Naive B cell (primary cell): Measurements from ENCODE around the gene FTO. TPM values are rescaled to one million over a fixed set of nuclear protein-coding genes. Genes with fewer than 3 reads are reported as not detected.
A peak's percentile ranks its signal among the peaks of the same experiment; 100 is the strongest.

Experiments used
- ATAC-seq, 2 donors: fragments of 150-1000 bp; cut with Tn5 transposase; 2 replicates each; pipeline ENCODE4 v1.10.0; 2021; ENCODE audit warnings: low read depth in 2 of 2, mild to moderate bottlenecking in 2 of 2, moderate library complexity in 2 of 2
- DNase-seq: peaks from one replicate; pipeline ENCODE4 v3.0.0; 2022
- H3K27ac Mint-ChIP-seq, 6 donors: one replicate each; pipeline ENCODE4 v1.8.0; 2020 to 2022; ENCODE audit warnings: mild to moderate bottlenecking in 6 of 6, mixed read lengths in 6 of 6, moderate library complexity in 5 of 6, inconsistent platforms in 2 of 6
- H3K27me3 Mint-ChIP-seq, 3 donors: one replicate each; pipeline ENCODE4 v1.8.0; 2021 to 2022; ENCODE audit warnings: mixed read lengths in 3 of 3, mild to moderate bottlenecking in 1 of 3
- H3K36me3 Mint-ChIP-seq, 2 donors: one replicate each; pipeline ENCODE4 v1.8.0; 2020 to 2022; ENCODE audit warnings: mixed read lengths in 2 of 2, inconsistent platforms in 1 of 2, mild to moderate bottlenecking in 1 of 2
- H3K4me1 Mint-ChIP-seq, 3 donors: one replicate each; pipeline ENCODE4 v1.8.0; 2020 to 2022; ENCODE audit warnings: mixed read lengths in 3 of 3, inconsistent platforms in 1 of 3, mild to moderate bottlenecking in 1 of 3, moderate library complexity in 1 of 3
- H3K4me3 Mint-ChIP-seq, 8 donors: one replicate each; pipeline ENCODE4 v1.8.0; 2020 to 2022; ENCODE audit warnings: mild to moderate bottlenecking in 8 of 8, mixed read lengths in 8 of 8, moderate library complexity in 8 of 8, inconsistent platforms in 2 of 8
- H3K9me3 Mint-ChIP-seq, 7 donors: one replicate each; pipeline ENCODE4 v1.8.0; 2020 to 2022; ENCODE audit warnings: mixed read lengths in 7 of 7, mild to moderate bottlenecking in 5 of 7, inconsistent platforms in 2 of 7, moderate library complexity in 1 of 7
- polyA plus RNA-seq, 6 donors: library from polyadenylated mRNA; unstranded; fragments of 300-500 nt; fragmentation: Illumina TruSeq; gene quantifications; one replicate each; pipeline ENCODE4 v1.2.3, GENCODE V29; 2021; ENCODE audit warnings: low read depth in 6 of 6

Gene FTO
- polyA plus RNA-seq, 6 donors from 2014 or later: 64.7 to 89.0 (median 79.6) TPM

DNA sequence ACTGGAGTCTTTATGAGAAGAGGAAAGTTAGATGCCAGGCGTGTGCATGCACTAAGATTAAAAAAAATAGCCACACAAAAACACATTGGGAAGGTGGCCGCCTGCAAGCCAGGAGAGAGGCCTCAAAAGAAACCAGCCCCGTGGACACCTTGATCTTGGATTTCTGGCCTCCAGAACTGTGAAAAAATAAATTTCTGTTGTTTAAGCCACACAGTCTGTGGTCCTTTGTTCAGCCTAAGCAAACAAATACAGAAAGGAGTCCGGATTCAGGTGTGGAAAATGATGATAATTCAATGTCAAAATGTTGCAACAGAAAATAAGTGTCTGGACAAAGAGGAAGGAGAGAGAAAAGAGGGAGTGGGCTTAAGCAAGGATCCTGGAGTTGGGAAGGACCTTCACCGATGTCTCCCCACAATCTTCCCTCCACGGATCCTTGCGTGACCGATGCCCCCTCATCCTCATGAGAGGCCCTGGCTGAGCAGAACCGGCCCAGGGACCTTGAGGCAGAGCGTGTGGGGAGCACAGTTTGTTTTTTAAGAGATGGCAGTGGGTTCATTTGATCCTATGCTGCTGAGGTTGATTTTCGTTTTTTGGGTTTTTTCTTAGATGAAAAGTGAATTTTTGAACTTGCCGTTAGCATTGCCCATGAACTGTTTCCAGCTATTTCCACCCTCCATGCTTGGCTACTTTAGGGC lies 449.4 kb downstream of the FTO start:
- Mint-ChIP-seq H3K27me3 (peaks cover 5 to 20% (median 11%) of the 10 kb centered on the region in 3 donors), H3K4me1 (no peaks in the 10 kb centered on the region), H3K27ac (no peak overlapping the region), H3K36me3 (peaks cover 0 to 12% of the 10 kb centered on the region in 2 donors), H3K9me3 (peaks cover 0 to 16% (median 11%) of the 10 kb centered on the region in 7 donors), H3K4me3 (no peak overlapping the region)
- ATAC-seq (no peak), DNase-seq (no peak)

GRCh38 chr16:54156349-54156748 lies 452.4 kb downstream of the FTO start:
- Mint-ChIP-seq H3K36me3 (peaks cover 0 to 12% of the 10 kb centered on the region in 2 donors), H3K4me1 (no peaks in the 10 kb centered on the region), H3K27ac (peak overlapping the region in 1 of 6 donors; percentile 40), H3K27me3 (peaks cover 0 to 8% (median 4%) of the 10 kb centered on the region in 3 donors), H3K4me3 (no peak overlapping the region), H3K9me3 (peaks cover 6 to 23% (median 17%) of the 10 kb centered on the region in 7 donors)
- DNase-seq (no peak), ATAC-seq (no peak)

GRCh38 chr16:54158986-54159385 lies 455.0 kb downstream of the FTO start:
- ATAC-seq: no peak
- Mint-ChIP-seq H3K4me3 (no peak overlapping the region), H3K36me3 (peaks cover 0 to 12% of the 10 kb centered on the region in 2 donors), H3K9me3 (peaks cover 10 to 28% (median 20%) of the 10 kb centered on the region in 7 donors), H3K27me3 (peaks cover 4 to 8% (median 4%) of the 10 kb centered on the region in 3 donors), H3K4me1 (no peaks in the 10 kb centered on the region), H3K27ac (no peak overlapping the region)
- no peak for DNase-seq

DNA sequence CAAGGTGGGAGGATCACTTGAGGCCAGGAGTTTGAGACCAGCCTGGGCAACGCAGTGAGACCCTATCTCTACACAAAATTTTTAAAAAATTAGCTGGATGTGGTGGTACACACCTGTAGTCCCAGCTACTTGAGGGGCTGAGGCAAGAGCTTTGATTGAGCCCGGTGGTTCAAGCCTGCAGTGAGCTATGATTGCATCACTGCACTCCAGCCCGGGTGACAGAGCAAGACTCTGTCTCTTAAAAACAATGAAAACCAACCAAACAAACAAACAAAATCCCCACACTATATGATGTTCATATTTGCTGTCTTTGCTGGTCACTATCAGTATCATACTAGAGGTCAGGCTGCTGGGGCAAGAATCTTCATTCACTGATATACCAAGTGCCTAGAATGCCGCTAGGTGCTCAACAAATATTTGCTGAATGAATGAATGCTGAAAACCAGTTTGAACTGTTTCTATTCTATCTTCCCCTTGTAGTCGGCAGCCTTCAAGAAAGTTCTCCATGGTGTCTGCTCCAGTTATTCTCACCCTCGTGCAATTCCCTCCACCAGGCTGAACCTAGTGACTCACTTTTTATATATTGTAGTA lies 455.6 kb downstream of the FTO start:
- Mint-ChIP-seq H3K27ac (no peak overlapping the region), H3K27me3 (peaks cover 4 to 8% (median 5%) of the 10 kb centered on the region in 3 donors), H3K9me3 (peaks cover 10 to 28% (median 20%) of the 10 kb centered on the region in 7 donors), H3K4me1 (no peaks in the 10 kb centered on the region), H3K4me3 (no peak overlapping the region), H3K36me3 (peaks cover 0 to 12% of the 10 kb centered on the region in 2 donors)
- no peak for ATAC-seq
- DNase-seq: no peak

GRCh38 chr16:54160252-54160860 lies 456.4 kb downstream of the FTO start:
- no peaks in the 10 kb centered on the region for H3K4me1 Mint-ChIP-seq
- no peak overlapping the region for H3K27ac Mint-ChIP-seq
- H3K4me3 Mint-ChIP-seq: no peak overlapping the region
- DNase-seq: no peak
- ATAC-seq: no peak
- H3K36me3 Mint-ChIP-seq: peaks cover 0 to 12% of the 10 kb centered on the region in 2 donors
- peaks cover under 1 to 5% (median 4%) of the 10 kb centered on the region in 3 donors for H3K27me3 Mint-ChIP-seq
- H3K9me3 Mint-ChIP-seq: peaks cover 6 to 28% (median 16%) of the 10 kb centered on the region in 7 donors

GRCh38 chr16:54160939-54161897 lies 457.3 kb downstream of the FTO start:
- Mint-ChIP-seq H3K9me3 (peaks cover 6 to 22% (median 13%) of the 10 kb centered on the region in 7 donors), H3K4me3 (no peak overlapping the region), H3K36me3 (peaks cover 0 to 7% of the 10 kb centered on the region in 2 donors), H3K4me1 (no peaks in the 10 kb centered on the region), H3K27me3 (peaks cover 0 to 5% (median 4%) of the 10 kb centered on the region in 3 donors), H3K27ac (no peak overlapping the region)
- DNase-seq (no peak), ATAC-seq (no peak)

GRCh38 chr16:54163197-54163843 lies 459.4 kb downstream of the FTO start:
- no peaks in the 10 kb centered on the region for H3K36me3 Mint-ChIP-seq
- peaks cover 0 to 11% (median 9%) of the 10 kb centered on the region in 3 donors for H3K27me3 Mint-ChIP-seq
- no peak overlapping the region for H3K27ac Mint-ChIP-seq
- H3K9me3 Mint-ChIP-seq: peaks cover 9 to 14% (median 11%) of the 10 kb centered on the region in 7 donors
- no peaks in the 10 kb centered on the region for H3K4me1 Mint-ChIP-seq
- H3K4me3 Mint-ChIP-seq: no peak overlapping the region
- ATAC-seq: no peak
- no peak for DNase-seq

GRCh38 chr16:54164789-54165173 lies 460.8 kb downstream of the FTO start:
- no peaks in the 10 kb centered on the region for H3K36me3 Mint-ChIP-seq
- H3K27me3 Mint-ChIP-seq: peaks cover 0 to 11% (median 9%) of the 10 kb centered on the region in 3 donors
- no peak for ATAC-seq
- H3K9me3 Mint-ChIP-seq: peaks cover 3 to 8% (median 4%) of the 10 kb centered on the region in 7 donors
- no peak for DNase-seq
- no peak overlapping the region for H3K27ac Mint-ChIP-seq
- no peak overlapping the region for H3K4me3 Mint-ChIP-seq
- H3K4me1 Mint-ChIP-seq: no peaks in the 10 kb centered on the region

DNA sequence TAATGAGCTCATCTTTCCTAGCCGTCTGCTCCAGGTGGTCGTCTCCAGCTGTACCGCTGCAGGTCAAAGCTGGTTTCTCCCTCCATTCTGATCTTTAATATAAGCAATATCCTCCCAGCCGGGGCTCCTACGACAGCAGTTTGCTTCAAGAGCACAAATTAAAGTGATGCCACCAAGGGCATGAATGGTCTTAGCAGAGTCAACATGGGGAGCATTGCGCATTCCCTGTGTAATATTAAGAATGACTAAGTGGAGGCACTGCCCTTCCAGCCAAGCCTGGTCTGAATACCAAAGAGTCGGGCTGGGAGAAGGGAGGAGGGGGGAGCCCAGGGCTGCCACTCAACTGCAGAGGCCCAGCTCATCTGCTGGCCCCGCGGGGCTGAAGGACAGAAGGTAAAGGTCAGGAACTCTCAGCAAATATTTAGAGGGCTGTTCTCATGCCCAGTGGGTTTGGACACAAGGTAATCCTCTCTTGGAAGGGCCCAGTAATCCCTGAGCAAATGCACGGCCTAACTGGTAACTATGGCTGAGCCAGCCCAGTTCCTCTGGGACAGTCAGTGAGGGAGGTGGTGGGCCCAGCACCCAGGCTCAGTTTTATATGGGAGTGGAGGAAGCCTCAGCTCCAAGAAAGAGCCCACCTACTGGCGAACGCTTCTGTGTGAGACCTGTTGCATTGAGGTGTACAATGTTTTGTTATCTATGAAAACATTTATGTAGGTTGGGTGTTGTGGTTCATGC lies 461.4 kb downstream of the FTO start:
- ATAC-seq: no peak

DNA sequence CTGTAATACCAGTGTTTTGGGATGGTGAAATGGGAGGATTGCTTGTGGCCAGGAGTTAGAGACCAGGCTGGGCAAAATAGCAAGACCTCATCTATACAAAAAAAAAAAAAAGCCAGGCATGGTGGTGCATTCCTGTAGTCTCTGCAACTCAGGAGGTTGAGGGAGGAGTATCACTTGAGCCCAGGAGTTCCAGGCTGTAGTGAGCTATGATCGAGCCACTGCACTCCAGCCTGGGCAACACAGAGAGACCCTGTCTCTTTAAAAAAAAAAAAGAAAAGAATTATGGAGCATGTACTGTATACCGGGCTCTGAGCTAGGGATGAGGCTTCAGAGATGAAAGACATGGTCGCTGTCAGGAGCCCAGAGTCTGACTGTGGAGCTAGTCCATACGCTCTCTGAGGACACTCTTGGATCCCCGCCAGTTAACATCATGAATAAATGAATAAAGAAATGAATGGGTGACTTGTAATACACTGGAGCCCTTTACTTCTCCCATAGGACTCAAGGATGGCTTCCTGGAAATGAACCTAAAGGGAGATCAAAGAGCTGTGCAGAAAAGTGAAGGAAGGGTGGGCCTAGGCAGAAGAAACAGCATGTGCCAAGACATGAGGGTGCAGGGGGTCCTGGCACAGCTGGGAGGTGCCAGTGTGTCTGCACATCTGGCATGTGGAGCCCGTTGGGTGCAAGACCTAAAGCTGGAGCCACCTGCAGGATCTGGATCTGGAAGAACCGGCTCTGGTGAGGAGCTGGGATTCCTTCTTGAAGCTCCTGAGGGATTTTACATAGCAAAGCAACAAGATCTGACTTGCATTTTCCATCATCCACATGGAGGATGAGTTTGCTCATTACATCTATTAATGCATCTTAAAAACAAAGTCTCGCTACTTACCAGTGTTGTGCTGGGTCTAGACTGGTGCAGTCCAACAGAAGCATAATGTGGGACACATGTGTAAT lies 462.2 kb downstream of the FTO start:
- peaks cover 3 to 8% (median 4%) of the 10 kb centered on the region in 7 donors for H3K9me3 Mint-ChIP-seq
- peaks cover 0 to 16% (median 9%) of the 10 kb centered on the region in 3 donors for H3K27me3 Mint-ChIP-seq
- no peaks in the 10 kb centered on the region for H3K4me1 Mint-ChIP-seq
- no peak overlapping the region for H3K27ac Mint-ChIP-seq
- no peak for DNase-seq
- H3K36me3 Mint-ChIP-seq: no peaks in the 10 kb centered on the region
- H3K4me3 Mint-ChIP-seq: no peak overlapping the region
- no peak for ATAC-seq

More for the DNA sequence above, 461.4 kb downstream of the FTO start:
- no peak for DNase-seq
- peaks cover 3 to 8% (median 4%) of the 10 kb centered on the region in 7 donors for H3K9me3 Mint-ChIP-seq
- no peak overlapping the region for H3K4me3 Mint-ChIP-seq
- H3K27ac Mint-ChIP-seq: no peak overlapping the region
- H3K36me3 Mint-ChIP-seq: no peaks in the 10 kb centered on the region
- H3K27me3 Mint-ChIP-seq: peaks cover 0 to 11% (median 9%) of the 10 kb centered on the region in 3 donors
- no peaks in the 10 kb centered on the region for H3K4me1 Mint-ChIP-seq

- Mint-ChIP-seq H3K9me3 (peaks cover 0 to 8% (median 0%) of the 10 kb centered on the region in 7 donors), H3K36me3 (no peaks in the 10 kb centered on the region), H3K27ac (no peak overlapping the region), H3K4me1 (no peaks in the 10 kb centered on the region), H3K27me3 (peaks cover 12 to 26% (median 12%) of the 10 kb centered on the region in 3 donors), H3K4me3 (no peak overlapping the region)
- no peak for ATAC-seq
- no peak for DNase-seq
These were observed 465.2 kb downstream of the FTO start for GRCh38 chr16:54169112-54169511.
